GM04504 (cell line): ENCODE results near the gene FUT8.
"Not testable (repeated sequence)": the region's sequence is repeated elsewhere in the genome, so short reads cannot be mapped to it uniquely, and the experiment has no call there.

Source experiments
- DNase-seq: peaks from one replicate; pipeline ENCODE4 v3.0.0-alpha.2; 2012; ENCODE audit warnings: low read depth

Gene FUT8

DNA sequence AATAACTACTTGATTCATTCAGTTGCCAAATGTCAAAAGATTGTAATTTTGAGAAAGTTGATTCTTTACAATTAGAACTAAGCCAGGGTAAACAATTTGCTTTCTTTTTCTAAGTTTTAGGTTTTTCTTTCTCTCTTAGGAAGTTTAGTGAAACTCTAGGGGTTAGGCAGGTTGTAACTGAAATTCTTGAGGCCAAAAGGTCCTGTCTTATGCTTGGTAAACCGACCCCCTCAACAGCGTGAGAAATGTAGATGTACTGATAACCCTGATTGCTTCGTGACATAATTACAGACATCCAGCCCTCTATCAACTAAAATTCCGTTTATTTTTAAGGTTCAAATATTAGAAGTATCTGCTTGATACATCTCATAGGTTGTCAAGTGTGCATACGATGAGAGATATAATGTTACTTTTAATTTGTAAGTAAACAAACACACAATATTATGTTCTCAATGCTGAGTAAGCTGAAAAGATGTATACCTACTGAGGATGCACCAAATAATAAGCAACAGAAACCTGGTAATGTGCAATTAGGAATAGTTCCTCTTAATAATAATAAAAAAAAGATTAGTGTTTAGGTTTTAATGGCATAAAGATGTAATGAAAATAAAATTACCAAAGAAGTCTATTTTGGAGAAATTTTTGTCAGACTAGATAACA, 7.2 kb downstream of the FUT8 start:
- no peak for DNase-seq

DNA sequence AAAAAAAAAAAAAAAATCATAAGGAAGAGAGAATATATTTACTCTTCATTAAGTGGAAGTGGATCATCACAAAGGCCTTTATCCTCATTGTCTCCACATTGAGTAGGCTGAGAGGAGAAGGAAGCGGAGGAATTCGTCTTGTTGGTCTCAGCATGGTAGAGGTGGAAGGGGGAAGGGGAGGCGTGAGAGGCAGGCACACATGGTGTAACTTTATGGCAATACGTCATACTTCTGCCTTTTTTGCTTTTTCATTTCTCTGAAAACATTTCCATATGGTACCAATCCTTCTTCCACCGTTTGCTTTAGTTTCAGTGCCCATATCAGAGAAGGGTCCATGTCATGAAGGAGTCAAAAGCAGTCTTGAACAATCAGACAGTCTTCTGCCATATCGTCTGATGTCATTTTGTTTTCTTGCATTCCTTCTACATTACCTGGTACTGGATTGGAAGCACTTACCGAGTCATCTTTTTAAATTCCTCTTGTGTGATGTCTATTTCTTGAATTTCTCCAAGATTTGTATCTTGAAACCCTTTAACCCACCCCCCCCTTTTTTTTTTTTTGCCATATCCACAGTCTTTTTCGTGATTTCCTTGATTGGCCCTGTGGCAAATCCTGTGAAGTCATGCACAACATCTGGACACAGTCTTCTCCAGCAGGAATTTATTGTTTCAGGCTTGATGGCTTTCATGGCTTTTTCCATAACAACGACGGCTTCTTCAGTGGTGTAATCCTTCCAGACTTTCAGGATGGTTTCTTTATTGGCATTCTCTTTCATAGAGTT, 8.9 kb downstream of the FUT8 start:
- peak; percentile 82 for DNase-seq

DNA sequence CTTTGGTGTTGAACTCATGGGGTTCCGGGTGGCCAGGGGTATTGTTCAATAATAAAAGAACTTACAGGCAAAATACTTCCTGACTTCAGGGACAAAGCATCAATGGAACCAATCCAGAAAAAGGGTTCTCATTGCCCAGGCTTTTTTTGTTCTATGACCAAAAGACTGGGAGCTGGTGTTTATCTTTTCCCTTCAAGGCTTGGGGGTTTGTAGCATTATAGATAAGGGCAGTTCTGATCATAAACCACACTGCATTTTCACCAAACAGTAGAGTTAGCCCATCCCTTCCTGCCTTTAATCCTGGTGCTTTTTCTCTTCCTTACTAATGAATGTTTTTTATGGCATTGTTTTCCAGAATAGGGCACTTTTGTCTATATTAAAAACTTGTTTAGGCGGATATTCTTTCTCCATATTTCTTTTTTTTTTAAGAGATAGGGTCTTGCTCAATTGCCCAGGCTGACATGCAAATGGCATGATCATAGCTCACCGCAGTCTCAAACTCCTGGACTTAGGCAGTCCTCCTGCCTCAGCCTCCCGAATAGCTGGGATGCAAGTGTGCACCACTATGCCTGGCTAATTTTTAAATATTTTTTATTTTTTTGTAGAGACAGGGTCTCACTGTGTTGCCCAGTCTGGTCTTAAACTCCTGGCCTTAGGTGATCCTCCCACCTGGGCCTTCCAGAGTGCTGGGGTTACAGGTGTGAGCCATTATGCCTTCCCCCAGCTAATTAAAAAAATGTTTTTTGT, 9.7 kb downstream of the FUT8 start:
- DNase-seq = no peak

DNA sequence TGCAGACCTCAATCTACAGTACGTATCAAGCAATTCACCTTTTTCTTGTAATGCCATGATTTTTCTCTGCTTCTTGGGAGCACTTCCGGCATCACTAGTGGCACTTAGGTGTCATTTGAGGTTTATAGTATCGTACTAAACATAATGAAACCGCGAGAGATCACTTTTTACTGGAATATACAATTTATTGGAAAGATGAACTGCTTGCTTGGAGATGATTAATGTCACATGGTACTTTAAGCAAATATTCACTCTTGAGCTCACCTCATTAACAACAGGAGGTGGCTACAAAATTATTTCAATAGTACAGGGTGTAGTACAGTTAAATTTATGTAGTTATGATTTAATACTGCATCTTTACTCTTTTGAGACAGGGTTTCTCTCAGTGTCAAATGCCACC, 11.5 kb downstream of the FUT8 start:
- DNase-seq = no peak

DNA sequence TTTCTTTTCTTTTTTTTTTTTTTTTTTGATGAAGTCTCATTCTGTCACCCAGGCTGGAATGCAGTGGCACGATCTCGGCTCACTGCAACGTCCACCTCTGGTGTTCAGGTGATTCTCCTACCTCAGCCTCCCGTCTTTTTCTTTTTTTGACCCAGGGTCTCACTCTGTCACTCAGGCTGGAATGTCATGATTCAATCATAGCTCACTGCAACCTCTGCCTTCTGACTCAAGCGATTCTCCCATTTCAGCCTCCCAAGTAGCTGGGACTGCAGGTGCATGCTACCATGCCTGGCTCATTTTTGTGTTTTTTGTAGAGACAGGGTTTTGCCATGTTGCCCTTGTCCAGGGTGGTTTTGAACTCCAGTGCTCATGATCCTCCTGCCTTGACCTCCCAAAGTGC, 12.0 kb downstream of the FUT8 start:
- no peak for DNase-seq

DNA sequence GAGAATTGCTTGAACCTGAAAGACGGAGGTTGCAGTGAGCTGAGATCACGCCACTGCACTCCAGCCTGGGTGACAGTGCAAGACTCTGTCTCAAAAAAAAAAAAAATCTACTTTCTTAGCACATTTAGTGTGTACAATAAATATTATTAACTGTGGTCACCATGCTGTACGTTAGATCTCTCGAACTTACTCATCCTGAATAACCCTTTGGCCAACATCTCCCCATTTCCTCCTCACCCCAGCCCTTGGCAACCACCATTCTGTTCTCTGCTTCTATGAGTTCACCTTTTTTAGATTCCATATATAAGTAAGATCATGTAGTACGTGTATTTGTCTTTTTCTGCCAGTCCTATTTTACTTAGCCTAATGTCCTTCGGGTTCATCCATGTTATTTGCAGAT, 13.4 kb downstream of the FUT8 start:
- no peak for DNase-seq

DNA sequence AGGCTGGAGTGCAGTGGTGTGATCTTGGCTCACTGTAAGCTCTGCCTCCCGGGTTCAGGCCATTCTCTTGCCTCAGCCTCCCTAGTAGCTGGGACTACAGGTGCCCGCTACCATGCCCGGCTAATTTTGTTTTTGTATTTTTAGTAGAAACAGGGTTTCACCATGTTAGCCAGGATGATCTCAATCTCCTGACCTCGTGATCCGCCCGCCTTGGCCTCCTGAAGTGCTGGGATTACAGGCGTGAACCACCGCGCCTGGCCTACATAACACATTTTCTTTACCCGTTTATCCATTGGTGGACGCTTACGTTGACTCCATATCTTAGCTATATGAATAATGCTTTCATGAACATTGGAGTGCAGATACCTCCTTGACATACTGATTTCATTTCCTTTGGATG, 14.4 kb downstream of the FUT8 start:
- not testable (repeated sequence) for DNase-seq

DNA sequence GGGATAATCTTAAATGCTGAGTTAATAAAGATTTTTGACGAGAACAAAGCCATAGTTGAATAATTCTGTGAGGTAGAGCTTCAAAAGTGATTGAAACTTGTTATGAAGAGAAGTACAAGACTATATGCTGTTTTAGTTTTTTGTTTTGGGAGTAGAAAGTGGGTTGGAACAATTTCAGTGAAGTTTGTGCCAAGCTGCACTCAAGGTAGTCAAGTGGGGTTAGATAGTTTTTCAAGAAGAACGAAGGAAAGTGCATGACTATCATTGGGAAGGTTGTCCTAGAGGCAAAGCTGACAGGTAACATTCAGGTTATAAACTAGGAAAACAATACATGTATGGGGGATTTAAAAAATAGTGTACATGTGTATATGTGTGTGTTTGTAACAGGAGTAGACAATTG, 16.2 kb downstream of the FUT8 start:
- DNase-seq = no peak

DNA sequence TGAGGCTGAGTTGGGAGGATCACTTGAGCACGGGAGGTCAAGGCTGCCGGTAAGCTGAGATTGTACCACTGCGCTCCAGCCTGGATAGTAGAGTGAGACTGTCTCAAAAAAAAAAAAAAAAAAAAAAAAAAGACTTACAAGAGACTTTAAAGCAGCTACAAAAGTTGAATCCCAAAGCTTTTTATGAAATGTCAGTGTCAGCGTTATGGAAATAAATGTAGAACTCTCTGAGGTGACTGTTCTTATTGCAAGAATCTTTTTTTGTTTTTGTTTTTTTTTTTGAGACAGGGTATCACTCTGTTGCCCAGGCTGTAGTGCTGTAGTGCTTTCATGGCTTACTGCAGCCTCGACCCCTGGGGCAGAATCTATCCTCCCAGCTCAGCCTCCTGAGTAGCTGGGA, 17.2 kb downstream of the FUT8 start:
- no peak for DNase-seq

DNA sequence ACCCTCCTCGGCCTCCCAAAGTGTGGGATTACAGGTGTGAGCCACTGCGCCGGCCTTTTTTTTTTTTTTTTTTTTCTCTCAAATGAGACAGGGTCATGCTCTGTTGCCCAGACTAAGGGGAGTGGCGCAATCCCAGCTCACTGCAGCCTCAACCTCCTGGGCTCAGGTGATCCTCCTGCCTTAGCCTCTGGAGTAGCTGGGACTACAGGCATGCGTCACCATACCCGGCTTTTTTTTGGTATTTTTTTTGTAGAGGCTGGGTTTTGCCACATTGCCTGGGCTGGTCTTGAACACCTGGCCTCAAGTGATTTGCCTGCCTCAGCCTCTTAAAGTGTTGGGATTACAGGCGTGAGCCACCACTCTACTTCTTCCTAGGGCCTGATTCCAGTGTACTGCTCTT, 18.7 kb downstream of the FUT8 start:
- no peak for DNase-seq

DNA sequence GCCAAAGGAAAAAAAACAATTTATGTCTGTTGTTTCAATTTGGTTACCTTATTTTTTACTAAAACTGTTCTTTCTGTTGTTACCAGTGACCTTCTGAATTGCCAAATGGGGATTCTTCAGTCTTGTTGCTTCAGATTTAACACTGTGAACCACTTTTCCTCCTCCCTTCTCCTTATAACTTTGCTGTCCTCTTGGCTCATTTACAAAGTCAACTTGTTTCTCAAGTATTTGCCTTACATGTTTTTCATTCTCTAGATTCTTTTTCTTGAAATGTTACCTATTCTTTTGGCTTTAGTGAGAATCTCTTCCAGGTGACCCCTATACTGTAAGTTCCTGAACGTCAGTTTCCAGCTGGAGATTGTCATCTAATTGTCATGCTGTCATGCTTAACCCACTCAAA, 19.4 kb downstream of the FUT8 start:
- DNase-seq = no peak

DNA sequence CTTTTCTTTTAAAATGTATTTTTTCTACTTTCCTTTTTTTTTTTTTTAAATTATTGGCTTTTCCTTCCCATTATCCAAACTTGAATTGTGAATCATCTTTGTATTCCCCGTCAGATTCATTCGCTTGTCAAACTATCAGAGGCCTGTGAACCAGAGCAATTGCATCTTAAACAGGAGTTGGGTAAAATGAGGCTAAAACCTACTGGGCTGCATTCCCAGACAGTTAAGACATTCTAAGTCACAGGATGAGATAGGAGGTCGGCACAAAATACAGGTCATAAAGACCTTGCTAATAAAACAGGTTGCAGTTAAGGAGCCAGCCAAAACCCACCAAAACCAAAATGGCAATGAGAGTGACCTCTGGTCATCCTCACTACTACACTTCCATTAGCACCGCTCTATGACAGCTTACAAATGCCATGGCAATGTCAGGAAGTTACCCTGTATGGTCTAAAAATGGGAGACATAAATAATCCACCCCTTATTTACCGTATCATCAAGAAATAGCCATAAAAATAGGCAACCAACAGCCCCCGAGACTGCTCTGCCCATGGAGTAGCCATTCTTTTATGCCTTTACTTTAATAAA, 19.9 kb downstream of the FUT8 start:
- DNase-seq = no peak

DNA sequence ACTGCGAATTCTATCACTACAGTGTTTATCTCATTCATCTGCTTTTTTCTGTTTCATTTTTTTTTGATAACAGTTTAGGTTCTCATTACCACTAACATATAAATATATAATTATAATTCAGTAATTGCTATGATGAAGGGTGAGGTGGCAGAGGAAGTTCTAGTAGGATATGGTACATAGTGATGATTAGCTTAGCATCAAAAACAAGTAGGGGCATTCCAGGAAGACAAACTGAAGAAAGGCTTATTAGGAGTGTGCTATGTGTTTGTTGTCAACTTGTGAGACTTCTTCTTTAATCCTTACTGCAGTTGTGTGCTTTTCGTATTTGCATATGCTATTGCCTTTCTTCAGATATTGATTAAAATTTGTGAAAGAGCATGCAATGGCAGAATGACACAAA, 20.6 kb downstream of the FUT8 start:
- no peak for DNase-seq

DNA sequence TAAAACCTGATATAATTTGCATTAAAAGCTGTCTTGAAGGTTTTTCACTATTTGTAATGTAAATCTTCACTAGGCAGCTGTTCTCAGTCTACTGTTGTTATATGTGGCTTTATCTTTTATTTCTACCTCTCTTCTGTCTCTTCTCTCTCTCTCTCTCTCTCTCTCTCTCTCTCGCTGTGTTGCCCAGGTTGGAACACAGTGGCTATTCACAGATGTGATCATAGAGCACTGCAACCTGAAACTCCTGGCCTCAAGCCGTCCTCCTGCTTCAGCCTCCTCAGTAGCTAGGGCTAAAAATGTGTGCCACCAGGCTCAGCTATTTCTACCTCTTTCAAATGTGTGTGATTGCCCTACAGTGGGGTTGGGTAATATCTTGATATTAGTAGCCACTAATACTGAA, 21.1 kb downstream of the FUT8 start:
- DNase-seq = no peak

DNA sequence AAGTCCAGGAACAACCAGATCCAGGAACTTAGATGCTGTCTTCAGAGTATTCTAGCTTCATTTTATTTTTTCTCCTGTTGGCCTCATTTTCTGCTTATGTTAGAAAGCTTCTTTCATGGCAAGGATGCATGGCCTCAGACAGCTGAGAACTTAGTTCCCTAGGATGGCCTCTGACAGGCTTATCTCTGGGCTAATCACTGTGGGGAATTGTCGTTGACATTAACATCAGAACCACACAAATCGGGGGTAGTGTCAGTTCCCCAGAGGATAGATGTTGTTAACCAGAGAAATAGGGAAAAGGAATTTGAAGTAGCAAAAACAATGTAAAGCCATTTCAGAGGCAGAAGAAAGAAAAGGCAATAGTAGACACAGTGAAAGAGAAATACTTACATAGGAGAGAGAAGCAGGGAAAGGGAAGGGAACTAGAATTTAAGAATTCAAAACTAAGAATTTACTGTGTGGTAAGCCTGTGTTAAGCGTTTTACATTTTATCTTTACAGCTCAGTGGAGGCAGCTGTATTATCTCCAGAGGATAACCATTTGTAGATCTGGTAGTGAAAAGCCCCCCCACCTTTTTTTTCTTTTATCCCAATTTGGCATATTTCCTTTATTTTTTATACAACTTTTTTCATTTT, 21.8 kb downstream of the FUT8 start:
- no peak for DNase-seq

DNA sequence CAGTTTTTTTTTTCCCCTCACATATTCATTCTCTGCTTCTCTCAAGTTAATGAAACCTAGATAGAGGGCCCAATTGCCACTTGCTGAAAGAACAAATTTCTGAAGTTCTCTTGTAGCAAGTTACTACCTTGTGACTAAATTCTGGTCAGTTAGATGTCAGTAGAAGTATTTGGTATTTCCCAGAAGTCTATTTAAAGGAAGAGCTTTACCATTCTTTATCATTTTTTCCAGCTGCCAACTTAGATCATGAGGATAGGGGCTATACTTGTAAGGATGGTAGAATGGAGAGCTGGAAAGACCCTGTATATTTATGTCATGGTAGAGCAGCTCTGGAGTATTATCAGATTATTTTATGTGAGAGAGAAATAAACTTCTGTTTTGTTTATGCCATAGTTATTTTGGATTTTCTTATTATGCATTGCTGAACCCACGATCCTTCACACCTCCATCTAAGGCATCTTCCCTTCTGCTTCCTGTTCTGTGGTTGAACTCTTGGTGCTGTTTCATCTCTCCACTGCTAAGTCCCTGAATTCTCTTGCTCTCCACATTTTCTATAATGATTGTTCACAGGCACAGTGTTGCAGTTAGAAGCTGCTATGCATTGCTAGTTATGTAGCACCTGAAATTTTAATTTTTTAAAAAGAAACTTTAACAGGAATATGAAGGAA, 25.9 kb downstream of the FUT8 start:
- no peak for DNase-seq

DNA sequence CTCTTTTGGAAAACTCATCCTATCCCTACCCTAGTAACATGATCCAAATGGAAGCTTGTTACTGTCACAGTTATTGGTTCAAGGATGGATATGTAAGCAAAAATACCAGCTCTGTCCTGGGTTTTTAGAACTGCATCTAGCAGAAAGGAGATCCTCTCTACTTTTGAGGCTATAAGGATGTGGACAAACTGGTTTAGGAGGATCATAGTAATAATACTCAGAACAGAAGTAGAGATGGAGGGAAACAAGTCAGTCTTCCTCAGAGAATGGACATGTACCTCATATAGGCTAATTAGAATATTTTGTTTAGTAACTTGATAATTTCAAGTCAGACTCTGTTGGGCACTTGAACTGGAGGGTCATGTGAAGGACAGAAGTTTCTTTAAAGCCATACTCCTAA, 26.6 kb downstream of the FUT8 start:
- no peak for DNase-seq

DNA sequence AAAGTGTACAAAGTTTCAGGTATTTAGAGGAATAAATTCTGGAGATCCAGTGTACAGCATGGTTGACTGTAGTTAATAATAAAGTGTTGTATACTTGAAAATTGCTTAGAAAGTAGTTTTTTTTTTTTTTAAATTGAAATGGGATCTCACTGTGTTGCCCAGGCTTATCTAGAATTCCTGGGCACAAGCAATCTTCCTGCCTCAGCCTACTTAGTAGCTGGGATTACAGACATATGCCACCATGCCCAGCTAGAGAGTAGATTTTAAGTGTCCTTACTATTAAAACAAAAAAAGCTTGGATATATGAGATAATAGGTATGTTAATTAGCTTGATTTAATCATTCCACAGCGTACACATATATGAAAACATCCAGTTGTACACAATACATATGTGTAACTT, 27.7 kb downstream of the FUT8 start:
- no peak for DNase-seq

DNA sequence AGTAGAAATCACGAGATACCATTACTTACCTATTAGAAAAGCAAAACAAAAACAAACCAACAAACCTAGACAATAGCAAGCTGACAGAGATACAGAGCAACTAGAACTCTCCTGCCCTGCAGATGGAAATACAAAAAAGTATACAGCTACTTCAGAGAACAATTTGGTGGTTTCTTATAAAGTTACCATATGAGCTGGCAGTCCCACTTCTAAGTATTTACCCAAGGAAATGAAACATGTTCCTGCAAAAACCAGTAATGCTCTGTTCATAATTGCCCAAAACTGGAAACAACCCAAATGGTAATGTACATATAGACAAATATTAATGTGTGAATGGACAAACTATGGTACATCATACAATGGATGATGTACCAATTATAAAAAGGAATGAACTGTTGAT, 31.7 kb downstream of the FUT8 start:
- no peak for DNase-seq

DNA sequence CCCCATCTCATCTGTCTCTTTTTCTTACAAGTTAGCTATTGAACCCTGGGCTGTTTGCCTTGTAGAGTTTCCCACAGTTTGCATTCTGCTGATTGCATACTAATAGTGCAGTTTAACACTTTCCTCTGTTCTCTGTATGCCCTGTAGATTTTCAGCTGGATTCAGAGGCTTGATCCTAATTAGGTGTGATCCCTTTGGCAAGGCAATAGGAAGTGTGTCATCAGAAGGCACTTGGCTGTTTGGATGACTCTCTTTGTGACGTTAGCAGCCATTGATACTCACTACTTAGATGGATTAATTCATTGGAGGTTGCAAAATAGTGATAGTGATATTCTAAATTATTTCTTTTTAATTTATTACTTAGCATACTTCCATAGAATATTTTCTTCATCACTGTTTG, 33.6 kb downstream of the FUT8 start:
- DNase-seq = no peak

DNA sequence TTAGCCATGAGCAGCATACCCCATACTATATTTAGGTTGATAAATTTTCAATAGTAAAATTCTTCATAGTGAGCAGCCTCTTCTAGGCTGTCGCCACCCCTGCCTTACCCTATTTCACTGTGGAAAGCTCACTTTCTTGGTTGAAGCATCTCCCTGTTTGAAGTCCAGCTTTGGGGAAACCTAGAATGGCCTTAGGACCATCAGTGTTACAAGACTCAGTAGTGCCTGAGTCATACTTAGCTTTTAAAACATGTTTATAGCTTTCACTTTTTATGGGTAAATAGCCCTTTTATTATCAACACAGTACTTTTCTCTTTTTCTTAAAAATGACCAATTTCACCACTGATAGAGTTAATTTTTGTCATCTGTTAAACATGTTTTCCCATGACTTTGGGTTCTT, 37.1 kb downstream of the FUT8 start:
- no peak for DNase-seq
